Activated effector memory CD4-positive, alpha-beta T cell treated with anti-CD3 and anti-CD28 coated beads, Interleukin-2, amount 50 U/mL, for 16 hours (primary cell): ENCODE data around the gene TGFBR1.

Experiments
- DNase-seq: peaks from one replicate; pipeline ENCODE4 v3.0.0-alpha.2; 2020

The TGFBR1 gene

GRCh38 chr9:99172124-99173091 lies 67.5 kb downstream of the TGFBR1 start:
- DNase-seq: no peak

- DNase-seq: no peak
Observed at GRCh38 chr9:99173570-99174504, 68.9 kb downstream of the TGFBR1 start.

GRCh38 chr9:99176527-99177013 lies 71.7 kb downstream of the TGFBR1 start:
- DNase-seq: no peak

DNA sequence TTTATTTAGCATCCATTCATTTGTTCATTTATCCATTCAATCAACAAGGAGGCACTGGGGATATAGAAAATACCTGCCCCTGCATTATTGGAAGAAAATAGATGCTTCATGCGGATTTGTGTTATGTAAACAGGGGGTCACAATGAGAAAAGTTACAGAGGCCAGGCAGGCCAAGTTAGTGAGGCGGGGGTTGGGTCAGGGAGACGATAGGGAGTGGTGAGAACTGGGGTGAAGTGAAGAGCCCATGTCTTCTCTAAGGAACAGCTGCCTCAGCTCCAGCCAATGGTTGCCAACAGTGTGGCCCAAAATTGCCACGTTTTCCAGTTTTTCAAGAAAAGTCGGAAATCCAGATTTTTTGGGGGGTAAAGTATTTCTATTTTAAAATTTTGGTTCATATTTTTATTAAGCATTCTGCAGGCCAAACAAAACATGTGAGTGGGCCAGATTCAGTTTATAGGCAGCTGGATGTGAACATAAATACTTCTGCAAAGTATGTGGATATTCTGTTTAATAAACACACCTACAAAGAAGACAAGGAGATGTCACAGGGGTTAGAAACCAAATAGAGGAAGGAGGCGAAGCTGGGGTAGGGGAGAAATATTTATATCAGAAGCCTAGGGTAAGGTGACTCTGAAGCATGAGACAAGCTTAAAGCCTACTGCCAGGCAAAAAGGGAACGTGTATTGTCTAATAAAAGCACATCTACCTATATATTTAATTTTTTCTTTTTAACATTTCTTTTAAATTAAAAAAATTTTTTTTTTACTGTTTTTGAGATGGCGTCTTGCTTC lies 72.9 kb downstream of the TGFBR1 start:
- no peak for DNase-seq

DNA sequence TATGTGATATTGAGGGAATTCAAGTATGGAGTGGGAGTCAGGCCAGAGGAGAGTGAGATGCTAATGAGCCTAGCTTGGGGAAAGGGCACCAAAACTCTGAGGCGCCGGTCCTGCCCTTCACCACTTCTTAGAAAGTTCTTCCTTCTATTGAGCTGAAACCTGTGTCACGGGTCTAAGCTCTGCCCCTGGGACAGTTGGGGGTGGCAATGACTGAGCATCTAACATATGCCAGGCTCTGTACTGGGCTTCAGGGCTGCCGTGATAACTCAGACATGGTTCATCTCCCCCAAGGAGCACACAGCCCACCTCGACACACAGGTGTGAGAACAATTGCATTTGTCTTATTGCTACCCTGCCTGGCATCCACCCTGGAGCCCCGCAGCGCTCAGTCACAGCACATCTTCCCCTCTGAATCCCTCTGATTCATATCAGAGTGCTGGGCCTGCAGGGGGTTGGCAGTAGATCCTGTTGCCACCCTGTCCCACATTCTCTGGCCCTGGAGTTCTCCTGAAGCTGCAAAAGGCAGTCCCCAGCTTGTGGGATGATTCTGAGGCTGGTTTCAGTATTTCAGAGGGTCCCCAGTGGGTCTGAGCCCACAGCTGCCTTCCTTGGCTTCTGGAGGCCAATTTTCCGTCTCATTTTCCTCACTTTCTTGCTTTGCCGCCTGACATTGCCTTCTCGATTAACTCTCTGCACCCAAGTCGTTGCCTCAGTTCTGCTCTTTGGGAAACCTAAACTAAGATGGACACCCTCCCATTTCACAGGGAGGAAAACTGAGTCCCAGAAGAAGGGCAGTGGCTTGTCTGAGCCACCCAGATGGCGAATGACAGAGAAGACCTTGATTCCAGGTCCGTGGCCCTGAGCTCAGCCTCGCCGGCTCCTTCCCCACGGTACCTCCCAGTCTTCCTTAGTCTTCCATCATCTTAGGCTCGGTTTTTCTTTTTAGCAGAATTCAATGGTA lies 74.3 kb downstream of the TGFBR1 start:
- DNase-seq: no peak

- DNase-seq: no peak
Observed at GRCh38 chr9:99180199-99180598, 75.3 kb downstream of the TGFBR1 start.

GRCh38 chr9:99180662-99181061 lies 75.7 kb downstream of the TGFBR1 start:
- DNase-seq: no peak

- no peak for DNase-seq
Observed at GRCh38 chr9:99181206-99181605, 76.3 kb downstream of the TGFBR1 start.

GRCh38 chr9:99181621-99182020 lies 76.7 kb downstream of the TGFBR1 start:
- no peak for DNase-seq

DNA sequence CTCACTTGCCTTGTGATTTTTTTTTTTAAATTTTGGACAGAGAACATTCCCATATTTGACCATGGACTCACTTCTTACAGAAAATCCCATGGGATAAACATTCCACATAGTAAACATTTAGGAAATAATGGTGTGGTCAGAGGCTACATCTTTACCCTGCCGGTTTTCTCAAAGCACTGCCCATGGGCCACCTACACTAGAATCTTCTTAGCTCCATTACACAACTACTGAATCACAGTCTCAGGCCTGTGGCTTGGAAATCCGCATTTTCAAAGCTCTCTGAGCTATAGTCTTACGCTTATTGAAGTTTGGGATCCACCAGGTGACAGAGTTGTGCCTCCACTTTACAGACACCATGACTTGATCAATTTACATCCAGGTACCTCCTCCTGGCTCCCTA lies 77.4 kb downstream of the TGFBR1 start:
- no peak for DNase-seq

GRCh38 chr9:99183616-99184015 lies 78.7 kb downstream of the TGFBR1 start:
- DNase-seq: no peak

- no peak for DNase-seq
Observed at GRCh38 chr9:99184110-99184474, 79.2 kb downstream of the TGFBR1 start.

DNA sequence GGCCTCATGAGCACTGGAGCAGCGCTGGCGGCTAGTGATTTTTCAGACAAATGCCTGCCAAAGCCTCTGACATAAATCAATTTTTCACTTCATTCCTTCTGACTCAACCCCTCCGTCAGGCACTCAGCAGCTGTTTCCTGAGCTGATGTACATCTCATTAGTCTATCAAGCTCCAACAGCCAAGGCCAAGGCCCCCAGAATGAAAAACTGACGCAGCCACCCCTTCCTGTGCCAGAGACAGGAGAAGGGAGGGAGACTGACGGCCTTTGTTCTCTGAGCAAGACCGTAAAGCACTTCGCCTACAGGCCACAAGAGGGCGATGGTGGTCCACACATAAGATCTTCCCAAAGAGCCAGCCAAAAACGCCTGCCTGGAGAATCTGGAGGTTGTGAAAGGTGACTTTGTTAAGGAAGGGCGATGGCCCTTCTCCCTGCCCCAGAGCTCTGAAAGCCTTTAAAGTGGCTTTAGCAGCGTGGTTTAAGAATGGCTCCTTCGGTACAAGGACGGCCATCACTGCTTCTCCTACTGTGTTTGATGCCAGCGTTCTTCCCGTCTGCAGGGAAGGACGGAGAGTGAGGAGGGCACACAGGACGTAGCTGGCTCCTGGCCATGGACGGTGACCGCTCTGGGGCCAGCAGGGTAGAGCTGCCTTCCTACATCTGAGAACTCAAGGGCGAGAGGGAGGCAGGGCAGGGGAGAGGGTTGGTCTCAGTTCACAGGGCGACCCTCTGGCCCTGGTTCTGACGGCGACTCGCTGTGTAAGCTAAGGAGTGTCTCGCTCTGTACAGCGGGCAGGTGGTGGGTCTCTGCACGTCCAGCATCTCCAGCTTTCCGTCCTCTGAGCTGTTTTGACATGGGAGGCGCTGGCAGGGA lies 79.8 kb downstream of the TGFBR1 start:
- peak; percentile 88 for DNase-seq

DNA sequence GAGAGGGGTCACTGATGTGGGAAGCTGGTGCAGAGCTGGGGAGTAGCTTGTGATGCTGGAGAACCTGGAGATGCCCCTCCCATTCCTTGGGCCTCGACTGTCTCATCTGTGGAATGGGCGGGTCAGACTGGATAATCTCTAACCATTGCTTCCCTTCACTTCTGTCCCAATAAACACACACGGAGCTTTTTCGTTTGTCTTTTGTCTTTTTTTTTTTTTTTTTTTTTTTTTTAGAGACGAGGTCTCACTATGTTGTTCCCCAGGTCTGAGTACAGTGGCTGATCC lies 80.4 kb downstream of the TGFBR1 start:
- DNase-seq: no peak

DNA sequence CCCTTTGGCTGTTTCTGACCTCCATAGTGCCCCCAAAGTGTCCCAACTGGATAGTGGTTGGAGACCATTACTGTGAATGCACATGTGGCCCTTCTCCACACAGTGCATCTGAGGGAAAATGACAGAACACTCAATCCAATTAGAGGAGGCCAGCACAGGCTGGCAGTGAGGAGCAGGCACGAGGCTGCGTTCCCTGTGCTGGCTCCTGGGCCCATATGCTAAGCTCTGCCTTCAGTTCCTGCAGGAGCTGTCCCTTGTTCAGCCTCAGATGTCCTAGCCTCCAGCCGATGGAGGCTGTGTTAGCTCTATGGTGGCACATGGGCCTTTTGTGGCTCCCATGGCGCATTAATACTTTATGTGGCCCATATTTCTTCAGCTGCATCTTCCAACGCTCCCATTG lies 81.0 kb downstream of the TGFBR1 start:
- DNase-seq: no peak

GRCh38 chr9:99187311-99187710 lies 82.4 kb downstream of the TGFBR1 start:
- no peak for DNase-seq

- no peak for DNase-seq
Observed at GRCh38 chr9:99189186-99189585, 84.3 kb downstream of the TGFBR1 start.

GRCh38 chr9:99189887-99190596 lies 85.1 kb downstream of the TGFBR1 start:
- DNase-seq: no peak

GRCh38 chr9:99190597-99191283 lies 85.8 kb downstream of the TGFBR1 start:
- no peak for DNase-seq
